Keratinocyte (primary cell): ENCODE results near the gene DIAPH2. TPM values are rescaled to one million over a fixed set of nuclear protein-coding genes. Genes with fewer than 3 reads are reported as not detected.

Experiments
- DNase-seq: peaks from one replicate; pipeline ENCODE4 v3.0.0-alpha.2; 2011; ENCODE audit warnings: low read depth, missing footprints, low spot score
- FAIRE-seq: peaks from 2 replicates; lab custom pipeline; 2011; peaks lifted over from hg19 to GRCh38; lab: Jason Lieb, UNC
- H2AFZ ChIP-seq: 2 replicates; pipeline ENCODE4 v1.6.0; 2012; ENCODE audit warnings: low read length, control low read depth, inconsistent platforms; ENCODE audit not compliant: control insufficient read depth
- H3K27ac ChIP-seq: 2 replicates; pipeline ENCODE4 v1.5.1; 2011; ENCODE audit warnings: low read length; ENCODE audit not compliant: control insufficient read depth, insufficient read depth
- H3K27me3 ChIP-seq: 3 replicates; pipeline ENCODE4 v1.6.0; 2011; ENCODE audit warnings: low read length; ENCODE audit not compliant: control insufficient read depth, insufficient read depth; ENCODE audit errors: extremely low read depth
- H3K36me3 ChIP-seq, 2 experiments: 2 replicates in 1 of 2; 3 replicates in 1 of 2; pipeline ENCODE4 v1.5.1; 2011; ENCODE audit warnings: low read length in 2 of 2, mild to moderate bottlenecking in 1 of 2; ENCODE audit not compliant: control insufficient read depth in 2 of 2, insufficient read depth in 2 of 2; ENCODE audit errors: extremely low read depth in 1 of 2
- H3K4me1 ChIP-seq: 3 replicates; pipeline ENCODE4 v1.5.1; 2011; ENCODE audit warnings: low read length; ENCODE audit not compliant: control insufficient read depth, insufficient read depth; ENCODE audit errors: extremely low read depth
- H3K4me2 ChIP-seq: 3 replicates; pipeline ENCODE4 v1.6.0; 2011; ENCODE audit warnings: low read depth, low read length; ENCODE audit not compliant: control insufficient read depth, insufficient read depth; ENCODE audit errors: extremely low read depth
- H3K4me3 ChIP-seq, 3 experiments: fragments of 200-600 bp in 1 of 3; sonication (generic) in 1 of 3; 2 replicates in 2 of 3; 3 replicates in 1 of 3; pipeline ENCODE4 v1.5.1; 2011 to 2016; ENCODE audit warnings: low read length in 3 of 3, mild to moderate bottlenecking in 3 of 3, control low read depth in 2 of 3, inconsistent platforms in 1 of 3, low read depth in 1 of 3, mixed read lengths in 1 of 3, mixed run types in 1 of 3, moderate library complexity in 1 of 3; ENCODE audit not compliant: control insufficient read depth in 2 of 3, insufficient read depth in 2 of 3; ENCODE audit errors: extremely low read depth in 1 of 3
- H3K79me2 ChIP-seq: 2 replicates; pipeline ENCODE4 v1.6.0; 2012; ENCODE audit warnings: low read length; ENCODE audit not compliant: control insufficient read depth, insufficient read depth
- H3K9ac ChIP-seq: 3 replicates; pipeline ENCODE4 v1.6.0; 2011; ENCODE audit warnings: low read length; ENCODE audit not compliant: control insufficient read depth, insufficient read depth; ENCODE audit errors: extremely low read depth
- H3K9me1 ChIP-seq: 3 replicates; pipeline ENCODE4 v1.6.0; 2011; ENCODE audit warnings: low read length; ENCODE audit not compliant: control insufficient read depth, insufficient read depth; ENCODE audit errors: extremely low read depth
- H3K9me3 ChIP-seq: 2 replicates; pipeline ENCODE4 v1.5.1; 2012; ENCODE audit warnings: low read depth, low read length; ENCODE audit not compliant: control insufficient read depth
- H4K20me1 ChIP-seq: 3 replicates; pipeline ENCODE4 v1.6.0; 2011; ENCODE audit warnings: low read length; ENCODE audit not compliant: control insufficient read depth, insufficient read depth; ENCODE audit errors: extremely low read depth
- CTCF ChIP-seq, 3 experiments: IDR thresholded peaks in 1 of 3; conservative IDR thresholded peaks in 1 of 3; optimal IDR thresholded peaks in 1 of 3; 2 replicates in 2 of 3; 3 replicates in 1 of 3; pipeline versions ENCODE3 to v1.5.1; 2011; ENCODE audit warnings: low read length in 3 of 3, mild to moderate bottlenecking in 3 of 3, moderate library complexity in 2 of 3, control low read depth in 1 of 3, inconsistent platforms in 1 of 3; ENCODE audit not compliant: insufficient read depth in 2 of 3; ENCODE audit errors: extremely low read depth in 1 of 3
- EZH2 ChIP-seq: IDR thresholded peaks from one replicate; pipeline ENCODE4 v1.6.1; 2012; ENCODE audit warnings: inconsistent platforms, mild to moderate bottlenecking, low read length, moderate library complexity
- dilution Hi-C: fragments of 300-500 bp; cut with MboI; formaldehyde crosslinking; loops from one replicate; pipeline ENCODE4 v1.7.0; 2020; ENCODE audit warnings: low sequenced_read_pairs; ENCODE audit not compliant: extremely low pct_ligation_motif_present
- polyA plus RNA-seq, 5 experiments: library from polyadenylated mRNA; depleted of rRNA in 3 of 5; stranded (reverse) in 3 of 5; stranded (forward) in 1 of 5; unstranded in 1 of 5; fragments of >200 nt; gene quantifications; 1 replicate in 1 of 5; 2 replicates in 3 of 5; 3 replicates in 1 of 5; pipeline versions ENCODE4 v1.2.1 to v1.2.3, GENCODE V29; 2011 to 2012; ENCODE audit warnings: missing spikeins in 2 of 5, low read depth in 1 of 5, low replicate concordance in 1 of 5

DIAPH2 gene
- polyA plus RNA-seq, 1 donor (not counting 4 experiments of a cell fraction or from before 2014, with no cell fraction given): 7.4 TPM

GRCh38 chrX:97330151-97330550, 645.5 kb downstream of the DIAPH2 start:
- FAIRE-seq (no peak), DNase-seq (no peak)
- no peak overlapping the region for H2AFZ ChIP-seq
- H3K36me3 ChIP-seq: no peaks in the 10 kb centered on the region
- no peak overlapping the region for H3K9ac ChIP-seq
- dilution Hi-C loops: no loop called here
- H3K4me3 ChIP-seq: no peak overlapping the region
- no peaks in the 10 kb centered on the region for H3K4me1 ChIP-seq
- H3K27ac ChIP-seq: no peak overlapping the region
- H3K4me2 ChIP-seq: no peak overlapping the region
- no peaks in the 10 kb centered on the region for H3K79me2 ChIP-seq
- no peaks in the 10 kb centered on the region for H3K27me3 ChIP-seq
- TF ChIP-seq CTCF (optimal IDR thresholded peaks at IDR 0.05 in 1 of 3, IDR thresholded peaks at IDR 0.05 in 1 of 3, conservative IDR thresholded peaks at IDR 0.05 in 1 of 3; ENCODE audit: extremely low read depth in 1 of 3, insufficient read depth in 2 of 3, low read length in 3 of 3) (no peak), EZH2 (no peak)
- H3K9me1 ChIP-seq: no peaks in the 10 kb centered on the region
- H4K20me1 ChIP-seq: no peaks in the 10 kb centered on the region
- H3K9me3 ChIP-seq: no peaks in the 10 kb centered on the region

- no peaks in the 10 kb centered on the region for H4K20me1 ChIP-seq
Observed at GRCh38 chrX:97332963-97333362, 648.3 kb downstream of the DIAPH2 start.

More at GRCh38 chrX:97332963-97333362, 648.3 kb downstream of the DIAPH2 start:
- H3K9me1 ChIP-seq: no peaks in the 10 kb centered on the region
- H3K4me3 ChIP-seq: no peak overlapping the region
- no peak for TF ChIP-seq CTCF (optimal IDR thresholded peaks at IDR 0.05 in 1 of 3, IDR thresholded peaks at IDR 0.05 in 1 of 3, conservative IDR thresholded peaks at IDR 0.05 in 1 of 3; ENCODE audit: extremely low read depth in 1 of 3, insufficient read depth in 2 of 3, low read length in 3 of 3)
- TF ChIP-seq EZH2: no peak
- DNase-seq (no peak), FAIRE-seq (no peak)
- H3K79me2 ChIP-seq: no peaks in the 10 kb centered on the region
- no peak overlapping the region for H2AFZ ChIP-seq
- dilution Hi-C loops: no loop called here
- no peak overlapping the region for H3K27ac ChIP-seq
- H3K27me3 ChIP-seq: no peaks in the 10 kb centered on the region
- H3K4me1 ChIP-seq: no peaks in the 10 kb centered on the region
- no peak overlapping the region for H3K4me2 ChIP-seq
- H3K9ac ChIP-seq: no peak overlapping the region
- H3K9me3 ChIP-seq: no peaks in the 10 kb centered on the region
- H3K36me3 ChIP-seq: no peaks in the 10 kb centered on the region
